Tibial nerve (tissue), 4 donors: ENCODE results near the gene FMN2. TPM values are rescaled to one million over a fixed set of nuclear protein-coding genes. Genes with fewer than 3 reads are reported as not detected.
A peak's percentile ranks its signal among the peaks of the same experiment; 100 is the strongest.

ENCODE experiments used
- DNase-seq, 2 donors: peaks; one replicate each; pipeline ENCODE4 v3.0.0-alpha.2; 2019; ENCODE audit warnings: low spot score in 2 of 2
- H3K27ac ChIP-seq, 4 donors: fragments of 200-600 bp; sonication (generic) in 3 of 4; one replicate each; pipeline ENCODE4 v1.5.1; 2017 to 2019; ENCODE audit warnings: mild to moderate bottlenecking in 1 of 4
- H3K27me3 ChIP-seq, 2 donors: fragments of 200-600 bp; sonication (generic) in 1 of 2; one replicate each; pipeline versions ENCODE4 v1.5.1 to v1.6.0; 2017 to 2019
- H3K36me3 ChIP-seq, 3 donors: fragments of 200-600 bp; sonication (generic); one replicate each; pipeline ENCODE4 v1.5.1; 2018 to 2019
- H3K4me1 ChIP-seq, 4 donors: fragments of 200-600 bp; sonication (generic) in 3 of 4; one replicate each; pipeline ENCODE4 v1.5.1; 2017 to 2019
- H3K4me3 ChIP-seq, 4 donors: fragments of 200-600 bp; sonication (generic) in 3 of 4; one replicate each; pipeline ENCODE4 v1.5.1; 2017 to 2019; ENCODE audit warnings: mild to moderate bottlenecking in 1 of 4, moderate library complexity in 1 of 4
- H3K9me3 ChIP-seq, 4 donors: fragments of 200-600 bp; sonication (generic) in 3 of 4; one replicate each; pipeline ENCODE4 v1.5.1; 2017 to 2019
- EP300 ChIP-seq, 2 donors: sonication (generic); formaldehyde crosslinking; IDR thresholded peaks; one replicate each; pipeline ENCODE4 v1.6.1; 2017; ENCODE audit warnings: antibody characterized with exemption in 2 of 2, mild to moderate bottlenecking in 1 of 2
- POLR2A ChIP-seq, 2 donors: fragments of 450-650 bp; IDR thresholded peaks; one replicate each; pipeline ENCODE4 v1.6.1; 2017; ENCODE audit warnings: antibody characterized with exemption in 2 of 2, mild to moderate bottlenecking in 2 of 2, moderate library complexity in 2 of 2
- WGBS, 2 donors: methylation state at CpG; one replicate each; pipeline ENCODE4 v1.1.5; 2018; 5-methylcytosine and 5-hydroxymethylcytosine counted together
- total RNA-seq, 4 donors: library from RNA; depleted of rRNA; stranded (reverse); fragments of >200 nt; gene quantifications; one replicate each; pipeline ENCODE4 v1.1.0, GENCODE V29; 2016
- TF ChIP-seq, protein P1 (sequence below), 5 experiments: fragments of 200-600 bp in 3 of 5; fragments of 450-650 bp in 2 of 5; sonication (generic) in 3 of 5; IDR thresholded peaks; one replicate each; pipeline ENCODE4 v1.5.1; 2016 to 2019; ENCODE audit warnings: antibody characterized with exemption in 5 of 5, mild to moderate bottlenecking in 3 of 5, moderate library complexity in 2 of 5

The FMN2 gene
- total RNA-seq, 4 donors from 2014 or later, result 16.7 to 24.9 (median 24.4) TPM

DNA sequence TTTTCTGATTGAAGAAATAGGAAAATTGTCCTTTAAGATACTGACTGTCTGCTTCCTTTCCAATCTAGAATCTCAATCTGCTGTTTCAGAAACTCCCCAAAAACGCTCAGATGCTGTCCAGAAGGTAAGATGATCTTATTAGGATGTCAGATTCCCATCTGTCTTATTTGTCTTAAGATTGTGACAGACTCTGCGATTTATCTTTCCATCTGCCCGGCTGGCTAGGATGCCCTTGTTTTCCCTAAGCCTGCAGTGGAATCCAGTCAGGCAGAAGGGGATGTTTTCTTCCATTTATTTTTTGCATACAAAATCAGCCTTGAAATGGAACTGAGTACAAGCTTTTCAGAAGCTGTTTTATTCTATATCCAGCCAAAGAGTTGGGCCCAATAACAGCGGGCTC lies 96.5 kb downstream of the FMN2 start:
- no peak overlapping the region for H3K4me3 ChIP-seq
- no peaks in the 10 kb centered on the region for H3K9me3 ChIP-seq
- no peaks in the 10 kb centered on the region for H3K27me3 ChIP-seq
- no peaks in the 10 kb centered on the region for H3K36me3 ChIP-seq
- WGBS, 2 donors, result 80 to 85% methylated on average over 4 of the region's 4 CpGs
- H3K27ac ChIP-seq, result no peak overlapping the region
- no peak for DNase-seq
- TF ChIP-seq, protein P1, sequence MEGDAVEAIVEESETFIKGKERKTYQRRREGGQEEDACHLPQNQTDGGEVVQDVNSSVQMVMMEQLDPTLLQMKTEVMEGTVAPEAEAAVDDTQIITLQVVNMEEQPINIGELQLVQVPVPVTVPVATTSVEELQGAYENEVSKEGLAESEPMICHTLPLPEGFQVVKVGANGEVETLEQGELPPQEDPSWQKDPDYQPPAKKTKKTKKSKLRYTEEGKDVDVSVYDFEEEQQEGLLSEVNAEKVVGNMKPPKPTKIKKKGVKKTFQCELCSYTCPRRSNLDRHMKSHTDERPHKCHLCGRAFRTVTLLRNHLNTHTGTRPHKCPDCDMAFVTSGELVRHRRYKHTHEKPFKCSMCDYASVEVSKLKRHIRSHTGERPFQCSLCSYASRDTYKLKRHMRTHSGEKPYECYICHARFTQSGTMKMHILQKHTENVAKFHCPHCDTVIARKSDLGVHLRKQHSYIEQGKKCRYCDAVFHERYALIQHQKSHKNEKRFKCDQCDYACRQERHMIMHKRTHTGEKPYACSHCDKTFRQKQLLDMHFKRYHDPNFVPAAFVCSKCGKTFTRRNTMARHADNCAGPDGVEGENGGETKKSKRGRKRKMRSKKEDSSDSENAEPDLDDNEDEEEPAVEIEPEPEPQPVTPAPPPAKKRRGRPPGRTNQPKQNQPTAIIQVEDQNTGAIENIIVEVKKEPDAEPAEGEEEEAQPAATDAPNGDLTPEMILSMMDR (IDR thresholded peaks at IDR 0.05), result no peak
- TF ChIP-seq EP300 (IDR thresholded peaks at IDR 0.05) (no peak), POLR2A (IDR thresholded peaks at IDR 0.05) (no peak)
- no peaks in the 10 kb centered on the region for H3K4me1 ChIP-seq

DNA sequence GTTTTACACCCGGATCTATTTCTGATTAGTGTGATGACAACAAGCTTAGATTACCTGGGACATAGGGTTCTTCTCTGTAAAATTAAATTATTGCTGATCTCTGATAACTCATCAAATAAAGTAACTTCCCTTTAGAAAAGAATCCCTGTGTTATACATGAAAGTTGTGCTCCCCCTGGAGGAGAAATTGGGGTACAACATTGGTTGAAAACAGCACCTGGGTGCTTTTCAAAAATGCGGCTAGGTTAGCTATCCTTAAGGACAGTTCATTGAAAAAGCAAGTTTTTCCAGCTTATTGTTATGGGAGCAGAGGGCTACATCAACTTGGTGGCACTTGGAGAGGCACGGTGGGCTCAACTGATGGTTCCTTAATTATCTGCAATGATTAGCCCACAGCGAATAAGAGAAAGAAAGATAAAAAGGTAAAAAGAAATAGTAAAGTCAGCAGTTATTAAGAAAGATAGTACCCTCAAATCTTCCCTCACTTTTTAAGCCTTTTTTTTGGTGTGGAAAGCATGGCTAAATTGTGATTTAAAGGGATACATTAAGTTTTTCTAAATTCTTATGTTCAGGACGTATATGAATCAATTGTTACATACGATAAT lies 97.8 kb downstream of the FMN2 start:
- DNase-seq, result peak in 1 of 2 donors; percentile 48
- no peaks in the 10 kb centered on the region for H3K27me3 ChIP-seq
- no peak overlapping the region for H3K27ac ChIP-seq
- 51 to 53% methylated on average over 6 of the region's 6 CpGs for WGBS, 2 donors
- H3K4me1 ChIP-seq, result no peaks in the 10 kb centered on the region
- no peaks in the 10 kb centered on the region for H3K36me3 ChIP-seq
- TF ChIP-seq, protein P1 (IDR thresholded peaks at IDR 0.05), result peak; percentile 59 to 73 (median 62)
- no peak for TF ChIP-seq POLR2A (IDR thresholded peaks at IDR 0.05)
- no peaks in the 10 kb centered on the region for H3K9me3 ChIP-seq
- H3K4me3 ChIP-seq, result no peak overlapping the region

DNA sequence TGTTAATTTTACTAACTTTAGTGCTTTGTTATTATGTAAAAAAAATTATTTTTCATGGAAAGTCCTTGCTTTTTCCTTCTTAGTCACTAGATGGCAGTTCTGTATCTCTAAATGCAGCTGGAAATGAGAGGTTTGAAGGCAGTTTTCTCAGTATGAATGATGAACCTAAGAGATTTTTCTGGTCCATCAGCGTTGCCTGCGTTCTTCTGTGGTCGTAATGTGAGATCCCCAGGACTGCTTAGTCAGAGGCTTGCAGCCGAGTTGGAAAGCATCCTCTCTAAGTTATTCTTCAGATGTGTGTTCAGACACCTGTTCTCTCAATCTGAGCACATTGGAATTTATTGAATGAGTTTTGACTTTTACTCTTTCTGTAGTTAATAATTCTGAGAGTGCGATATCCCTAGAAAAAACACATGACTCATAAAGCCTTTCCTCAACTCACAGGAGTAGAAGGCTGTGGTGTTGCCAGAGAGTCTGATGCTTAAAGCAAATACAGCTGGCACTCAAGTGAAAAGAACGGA lies 99.3 kb downstream of the FMN2 start:
- WGBS, 2 donors, result 8 to 16% methylated on average over 6 of the region's 6 CpGs
- TF ChIP-seq POLR2A (IDR thresholded peaks at IDR 0.05), result no peak
- TF ChIP-seq, protein P1 (IDR thresholded peaks at IDR 0.05), result peak in 4 of 5 experiments; percentile 15 to 44 (median 40)
- H3K9me3 ChIP-seq, result no peaks in the 10 kb centered on the region
- H3K27ac ChIP-seq, result no peak overlapping the region
- H3K27me3 ChIP-seq, result no peaks in the 10 kb centered on the region
- no peak overlapping the region for H3K4me3 ChIP-seq
- H3K36me3 ChIP-seq, result no peaks in the 10 kb centered on the region
- DNase-seq, result peak in 1 of 2 donors; percentile 23
- H3K4me1 ChIP-seq, result no peaks in the 10 kb centered on the region

DNA sequence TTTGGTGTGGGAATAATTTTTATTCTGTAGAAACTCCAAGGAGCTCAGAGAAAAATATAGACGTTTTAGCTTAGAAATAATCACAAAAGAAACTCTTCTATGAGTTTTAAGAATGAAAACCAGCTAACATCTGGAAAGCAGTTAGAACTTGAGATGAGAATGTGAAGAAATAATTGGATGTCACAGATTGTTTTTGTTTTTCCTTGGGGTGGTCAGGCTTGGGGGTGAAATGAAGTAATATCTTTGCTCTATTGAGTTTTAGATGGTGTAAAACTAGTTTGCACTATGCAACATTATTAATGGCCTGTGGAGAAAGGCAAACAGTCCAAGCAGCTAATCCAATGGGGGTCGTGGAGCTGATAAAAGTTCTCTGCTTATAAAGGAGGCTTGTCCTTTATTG lies 101.2 kb downstream of the FMN2 start:
- TF ChIP-seq, protein P1 (IDR thresholded peaks at IDR 0.05), result no peak
- TF ChIP-seq EP300 (IDR thresholded peaks at IDR 0.05) (no peak), POLR2A (IDR thresholded peaks at IDR 0.05) (no peak)
- H3K27ac ChIP-seq, result no peak overlapping the region
- no peaks in the 10 kb centered on the region for H3K27me3 ChIP-seq
- no peaks in the 10 kb centered on the region for H3K9me3 ChIP-seq
- H3K36me3 ChIP-seq, result no peaks in the 10 kb centered on the region
- 61 to 65% methylated on average over 2 of the region's 2 CpGs for WGBS, 2 donors
- no peak for DNase-seq
- H3K4me3 ChIP-seq, result no peak overlapping the region
- H3K4me1 ChIP-seq, result no peaks in the 10 kb centered on the region

DNA sequence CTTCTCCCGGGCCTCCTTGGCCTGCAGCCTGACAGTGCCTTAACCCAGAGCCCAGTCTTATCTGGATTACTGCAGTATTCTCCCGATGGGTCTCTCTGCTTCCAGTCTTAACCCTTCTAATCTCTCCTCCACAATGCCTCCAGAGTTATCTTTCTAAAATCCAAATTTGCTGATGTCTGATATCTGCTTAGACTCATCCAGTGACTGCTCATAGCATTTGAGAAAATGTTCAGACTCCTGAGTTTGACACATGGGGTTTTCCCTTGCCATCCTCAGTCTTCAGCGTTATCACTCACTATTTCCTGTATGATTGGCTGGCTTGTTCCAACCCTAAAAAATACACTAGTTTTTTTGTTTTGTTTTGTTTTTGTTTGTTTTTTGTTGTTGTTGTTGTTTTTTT lies 102.0 kb downstream of the FMN2 start:
- H3K4me1 ChIP-seq, result no peaks in the 10 kb centered on the region
- whole genome bisulfite sequencing, 2 donors, result 60 to 66% methylated on average over 3 of the region's 3 CpGs
- H3K36me3 ChIP-seq, result no peaks in the 10 kb centered on the region
- H3K9me3 ChIP-seq, result no peaks in the 10 kb centered on the region
- H3K4me3 ChIP-seq, result no peak overlapping the region
- no peak overlapping the region for H3K27ac ChIP-seq
- DNase-seq, result no peak
- TF ChIP-seq EP300 (IDR thresholded peaks at IDR 0.05), result no peak
- no peak for TF ChIP-seq POLR2A (IDR thresholded peaks at IDR 0.05)
- TF ChIP-seq, protein P1 (IDR thresholded peaks at IDR 0.05), result no peak
- H3K27me3 ChIP-seq, result no peaks in the 10 kb centered on the region
